Mucosa of gallbladder (tissue), 1 donor: ENCODE data around the gene ATP5MC2. TPM values are rescaled to one million over a fixed set of nuclear protein-coding genes. Genes with fewer than 3 reads are reported as not detected.
"Not testable (repeated sequence)": the region's sequence is repeated elsewhere in the genome, so short reads cannot be mapped to it uniquely, and the experiment has no call there.

Experiments used
- DNase-seq: peaks from one replicate; pipeline ENCODE4 v3.0.0-alpha.2; 2020; ENCODE audit warnings: low spot score
- total RNA-seq: library from RNA; stranded (reverse); gene quantifications from one replicate; pipeline ENCODE4 v1.2.1, GENCODE V29; 2021
- donor health status: DM: no; HTN: no; CAD: no.

Gene ATP5MC2
- total RNA-seq: 318 TPM

GRCh38 chr12:53675701-53676607, at the start of gene ATP5MC2:
ATP5MC2 (minus strand) TSS chr12:53676083; CDS start chr12:53672614, 3,469 bp downstream.
- peak; percentile 97 for DNase-seq

GRCh38 chr12:53722450-53723041, 46.7 kb upstream of the ATP5MC2 start:
- no peak for DNase-seq

- no peak for DNase-seq
Observed at GRCh38 chr12:53720946-53721345, 45.1 kb upstream of the ATP5MC2 start.

DNA sequence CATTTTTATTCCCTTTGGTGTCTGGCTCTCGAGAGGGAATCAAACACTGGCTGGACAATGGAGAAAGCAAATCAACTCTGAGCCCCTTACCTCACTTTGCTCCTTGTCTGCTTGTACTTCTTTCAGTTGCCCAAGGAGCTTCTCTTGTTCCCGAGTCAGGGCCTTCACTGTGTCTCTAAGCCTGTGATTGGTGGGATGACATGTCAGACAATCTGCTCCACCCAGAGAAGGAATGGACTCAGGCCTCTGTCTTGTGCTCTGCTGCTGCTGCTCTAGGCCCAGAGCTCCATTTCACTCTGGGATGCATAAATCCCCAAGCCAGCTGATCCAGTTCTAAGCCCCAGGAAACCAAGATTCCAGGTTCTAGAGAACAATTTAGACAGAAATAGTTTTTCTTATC, 43.8 kb upstream of the ATP5MC2 start:
- DNase-seq: no peak

- not testable (repeated sequence) for DNase-seq
Observed at GRCh38 chr12:53718567-53718966, 42.7 kb upstream of the ATP5MC2 start.

GRCh38 chr12:53717319-53717718, 41.4 kb upstream of the ATP5MC2 start:
- DNase-seq: no peak

DNA sequence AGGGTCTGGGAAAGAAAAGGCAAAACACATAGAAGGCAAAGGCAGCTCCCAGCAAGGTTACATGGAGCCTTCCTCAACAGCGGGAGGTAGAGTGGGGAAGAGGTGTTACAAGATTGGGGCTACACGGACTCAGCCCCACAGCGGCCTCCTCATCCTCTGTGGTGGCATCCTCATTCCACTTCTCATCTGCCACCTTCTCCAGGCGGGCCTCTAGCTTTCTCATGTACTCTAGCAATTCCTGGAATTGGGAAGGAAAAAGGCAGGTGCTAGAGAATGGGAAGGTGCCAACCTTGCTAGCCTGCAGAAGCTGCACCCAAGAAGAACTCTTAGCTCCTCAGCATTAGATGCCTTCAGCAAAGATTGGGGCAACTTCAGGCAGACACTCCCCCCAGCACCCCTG, 38.1 kb upstream of the ATP5MC2 start:
- DNase-seq: no peak

DNA sequence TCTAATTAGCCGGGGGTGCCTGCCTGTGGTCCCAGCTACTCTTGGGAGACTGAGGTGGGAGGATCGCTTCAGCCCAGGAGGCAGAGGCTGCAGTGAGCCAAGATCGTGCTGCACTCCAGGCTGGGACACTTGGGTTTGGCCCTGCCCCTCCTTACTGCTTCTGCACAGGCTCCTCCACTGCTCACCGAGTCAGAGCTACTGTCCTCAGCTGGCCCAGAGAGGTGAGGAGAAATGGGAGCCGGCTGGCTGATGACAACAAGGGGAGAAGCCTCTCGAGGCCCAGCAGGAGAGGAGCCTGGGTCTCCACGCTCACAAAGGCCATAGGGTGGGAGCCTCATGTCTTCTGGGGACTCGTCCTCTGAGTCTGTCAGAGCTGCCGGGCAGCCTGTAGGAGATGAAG, 37.6 kb upstream of the ATP5MC2 start:
- no peak for DNase-seq

- DNase-seq: no peak
Observed at GRCh38 chr12:53712059-53712643, 36.3 kb upstream of the ATP5MC2 start.

DNA sequence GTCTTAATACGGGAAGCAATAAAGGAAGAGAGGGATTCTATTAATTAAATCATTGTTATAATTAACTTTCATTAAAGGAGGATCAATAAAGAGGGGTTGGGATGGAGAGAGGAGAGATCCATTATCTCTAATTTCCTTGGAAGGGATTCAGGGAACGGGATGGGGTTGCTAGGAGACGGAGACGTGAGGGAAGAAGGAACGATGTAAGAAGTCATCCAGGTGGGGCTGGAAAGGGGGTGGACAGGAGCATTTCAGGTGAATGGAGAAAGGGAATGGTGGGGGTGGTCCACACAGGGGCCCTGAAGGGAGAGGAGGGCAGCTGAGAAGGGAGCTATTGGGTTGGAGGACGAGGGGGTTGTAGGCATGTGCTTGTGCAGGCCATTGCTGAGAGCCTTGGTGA, 34.2 kb upstream of the ATP5MC2 start:
- DNase-seq: no peak

DNA sequence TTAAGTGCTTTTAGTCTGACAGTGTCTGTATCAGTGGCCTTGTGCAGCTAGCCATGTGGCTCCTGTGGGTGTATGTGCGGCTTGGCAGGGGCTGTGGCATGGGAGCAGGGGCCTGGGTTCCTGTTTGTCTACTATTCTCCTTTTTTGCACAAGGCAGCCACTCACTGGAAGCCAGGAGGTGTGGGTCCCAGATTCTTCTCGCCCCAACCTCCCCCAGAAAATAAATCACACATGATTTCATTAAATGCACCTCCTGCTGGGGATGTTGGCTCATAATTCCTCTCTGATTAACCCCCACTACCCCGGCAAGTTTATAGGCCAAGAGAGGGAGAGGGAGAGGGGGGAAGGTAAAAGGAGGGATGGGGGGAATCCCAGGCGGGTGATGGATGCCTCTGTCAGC, 33.8 kb upstream of the ATP5MC2 start:
- DNase-seq: no peak

DNA sequence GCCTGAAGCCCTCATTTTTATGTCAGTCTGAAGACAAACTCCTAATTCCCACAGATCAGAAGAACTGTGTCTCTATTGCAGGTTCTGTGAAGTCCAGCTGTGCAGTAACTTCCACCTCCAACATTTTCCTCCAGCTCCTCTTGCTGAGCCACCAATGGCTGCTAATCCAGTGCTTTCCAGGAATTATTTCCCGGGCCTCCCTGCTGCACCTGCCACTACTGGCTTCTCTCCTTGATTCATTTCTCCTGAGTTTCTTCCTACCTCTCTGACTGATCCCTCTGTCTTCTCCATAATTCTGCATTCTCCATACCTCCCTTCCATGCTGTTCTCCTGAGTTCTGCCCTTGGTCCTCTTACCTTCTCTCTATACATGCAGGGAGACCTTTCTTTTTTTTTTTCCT, 30.2 kb upstream of the ATP5MC2 start:
- DNase-seq: no peak

- DNase-seq: no peak
Observed at GRCh38 chr12:53703756-53704155, 27.9 kb upstream of the ATP5MC2 start.

DNA sequence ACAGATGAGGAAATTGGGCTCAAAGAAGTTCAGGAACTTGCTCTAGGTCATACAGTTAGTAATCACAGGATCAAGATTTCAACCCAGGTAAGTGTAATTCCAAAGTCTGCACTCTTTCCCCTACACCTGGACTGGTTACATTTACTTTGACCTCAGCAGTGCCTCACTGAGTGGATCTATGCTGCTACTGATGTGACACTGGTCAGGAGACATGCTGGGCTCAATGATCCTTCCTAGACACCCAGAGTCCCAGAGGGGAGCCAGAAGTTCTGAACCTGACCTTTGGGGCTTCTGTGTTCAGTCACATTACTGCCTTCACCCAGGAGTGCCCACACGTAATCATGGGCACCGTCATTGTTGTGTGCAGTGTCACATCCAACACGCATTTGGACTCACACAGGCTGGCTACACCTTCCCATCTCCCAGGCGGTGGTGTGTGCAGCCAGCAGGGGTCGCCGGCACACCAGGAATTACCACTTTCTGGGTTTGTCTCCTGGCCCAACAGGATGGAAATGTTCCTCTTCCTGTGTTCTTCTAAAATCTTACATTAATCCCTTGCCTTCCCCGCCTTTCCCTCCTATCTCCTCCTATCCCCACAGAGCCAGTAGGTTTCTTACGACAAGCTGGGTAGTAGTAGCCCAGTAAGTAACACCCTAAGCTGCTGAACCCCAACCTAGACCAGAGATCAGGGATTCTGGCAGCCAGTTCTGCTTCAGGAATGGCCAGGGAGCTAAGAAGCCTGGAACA, 25.8 kb upstream of the ATP5MC2 start:
- DNase-seq: peak; percentile 84

DNA sequence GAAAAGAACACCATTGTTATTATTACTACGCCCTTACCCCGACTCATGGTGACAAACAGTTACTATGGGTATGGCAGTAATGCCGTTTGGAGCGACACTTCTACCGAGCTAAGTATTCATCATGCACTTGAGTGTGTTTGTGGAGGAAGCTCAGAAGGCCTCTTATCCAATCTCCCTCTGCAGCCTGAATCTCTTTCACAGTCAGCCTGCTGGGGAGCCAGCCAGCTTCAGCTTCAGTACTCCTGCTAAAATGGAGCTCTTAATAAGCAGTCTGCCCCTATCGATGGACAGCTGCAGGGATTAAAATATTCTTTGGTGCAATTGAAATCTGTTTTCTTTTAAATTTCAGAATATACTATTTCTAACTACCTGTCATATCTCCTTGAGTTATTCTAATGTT, 24.7 kb upstream of the ATP5MC2 start:
- no peak for DNase-seq

GRCh38 chr12:53699678-53700025, 23.8 kb upstream of the ATP5MC2 start:
- no peak for DNase-seq

DNA sequence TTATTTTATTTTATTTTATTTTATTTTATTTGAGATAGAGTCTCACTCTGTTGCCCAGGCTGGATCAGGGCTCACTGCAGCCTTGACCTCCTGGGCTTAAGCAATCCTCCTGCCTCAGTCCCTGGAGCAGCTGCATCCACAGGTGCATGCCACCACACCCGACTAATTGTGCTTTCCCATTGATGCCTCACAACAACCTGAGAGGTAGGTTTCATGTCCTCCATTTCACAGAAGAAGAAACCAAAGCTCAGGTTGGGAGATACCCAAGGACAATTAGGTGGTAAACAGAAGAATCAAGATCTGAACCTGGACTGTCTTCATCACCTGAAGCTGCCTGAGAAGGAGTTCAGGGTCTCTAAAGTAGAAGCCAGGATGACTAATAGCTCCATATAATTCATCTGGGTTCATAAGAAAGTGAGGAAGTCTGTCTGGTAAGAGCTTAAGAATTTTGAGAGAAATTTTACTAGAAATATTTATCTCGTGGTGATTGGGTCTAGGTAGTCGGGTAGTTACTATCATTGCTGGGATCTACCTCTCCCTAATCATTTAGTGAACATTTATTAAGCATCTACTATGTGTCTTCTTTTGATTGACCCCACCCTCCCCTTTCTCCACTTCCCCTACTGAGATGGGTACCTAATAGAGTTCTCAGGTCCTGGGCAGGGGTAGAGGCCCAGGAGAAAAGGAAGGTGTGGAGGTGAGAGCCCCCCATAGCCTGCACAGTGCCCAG, 23.2 kb upstream of the ATP5MC2 start:
- no peak for DNase-seq

- DNase-seq: no peak
Observed at GRCh38 chr12:53696655-53697331, 20.9 kb upstream of the ATP5MC2 start.

DNA sequence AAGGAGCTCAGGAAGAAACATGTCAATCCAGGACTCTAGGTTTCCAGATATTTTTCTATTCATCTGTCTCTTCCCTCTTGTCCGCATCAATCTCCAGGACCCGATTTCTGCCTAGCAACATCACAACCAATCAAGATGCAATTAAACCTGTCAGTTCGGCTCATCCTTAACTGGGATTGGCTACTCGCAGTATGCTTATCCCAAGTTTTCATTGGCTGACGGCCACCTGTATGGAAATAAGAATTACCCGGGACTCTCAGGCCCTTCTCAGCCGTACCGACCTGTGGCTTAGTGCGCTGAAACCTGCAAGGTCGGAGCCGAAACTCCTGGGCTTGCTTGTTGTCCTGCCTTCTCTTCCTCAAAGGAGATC, 20.4 kb upstream of the ATP5MC2 start:
- peak; percentile 83 for DNase-seq

- no peak for DNase-seq
Observed at GRCh38 chr12:53695152-53696145, 19.6 kb upstream of the ATP5MC2 start.
